ENCODE measurements around the gene NUP62. TPM values are rescaled to one million over a fixed set of nuclear protein-coding genes. Genes with fewer than 3 reads are reported as not detected.

NUP62 gene
- total and polyA plus RNA-seq, 2 experiments from 2014 or later: 55.5 to 99.4 TPM

- Histone ChIP-seq H3K9me2 (ENCODE audit: insufficient read depth) (no peaks in the 10 kb centered on the region), H3F3A (replicated peaks; ENCODE audit: low read depth) (peaks cover 14% of the 10 kb centered on the region; the same call in 1 of the 2 replicates), H3K4me2 (no peak overlapping the region), H3K27me3 (ENCODE audit: insufficient read depth) (no peaks in the 10 kb centered on the region), H3K27ac (ENCODE audit: low read depth) (no peak overlapping the region), H4K20me1 (replicated peaks; ENCODE audit: insufficient read depth) (no peaks in the 10 kb centered on the region; the same call in 1 of the 2 replicates), H2AFZ (no peak overlapping the region), H3K36me3 (ENCODE audit: insufficient read depth) (no peaks in the 10 kb centered on the region), H3K79me2 (replicated peaks; ENCODE audit: insufficient read depth) (peaks cover 24% of the 10 kb centered on the region), H3K4me1 (ENCODE audit: insufficient read depth) (peaks cover 18% of the 10 kb centered on the region; the same call in 1 of the 2 replicates), H3K4me3 (no peak overlapping the region)
- H3K4me3 Mint-ChIP-seq: no peak overlapping the region; the same call in 2 of the 3 replicates
- no peak overlapping the region for H3K27ac Mint-ChIP-seq
- TF ChIP-seq ETS1 (IDR thresholded peaks at IDR 0.05) (no peak), ZNF331 (CRISPR knock-in tag; IDR thresholded peaks at IDR 0.05; ENCODE audit: low read depth) (no peak), CREB1 (CRISPR knock-in tag; IDR thresholded peaks at IDR 0.05; ENCODE audit: low read depth) (no peak), POLR2AphosphoS5 (IDR thresholded peaks at IDR 0.05; ENCODE audit: low read depth) (no peak), REST (IDR thresholded peaks at IDR 0.05; ENCODE audit: unreplicated experiment) (no peak), JUNB (IDR thresholded peaks at IDR 0.05; ENCODE audit: unreplicated experiment) (no peak), ZNF114 (CRISPR knock-in tag; IDR thresholded peaks at IDR 0.05) (no peak), STAT1 (IDR thresholded peaks at IDR 0.05; ENCODE audit: unreplicated experiment) (no peak), EZH2phosphoT487 (IDR thresholded peaks at IDR 0.05; ENCODE audit: unreplicated experiment) (no peak), CTCF (conservative IDR thresholded peaks at IDR 0.05; ENCODE audit: low read depth in 2 of 2) (no peak), EZH2 (IDR thresholded peaks at IDR 0.05; ENCODE audit: low read depth, unreplicated experiment) (no peak), ZNF462 (CRISPR knock-in tag; IDR thresholded peaks at IDR 0.05) (no peak), NANOG (IDR thresholded peaks at IDR 0.05; ENCODE audit: borderline replicate concordance) (no peak)
- H3K4me1 Mint-ChIP-seq: peaks cover 27% of the 10 kb centered on the region
- H3K9me3 Mint-ChIP-seq: no peaks in the 10 kb centered on the region; the same call in 1 of the 3 replicates
- ATAC-seq: no peak
- H3K27me3 Mint-ChIP-seq (ENCODE audit: insufficient read depth, low read depth, poor library complexity): peaks cover 16% of the 10 kb centered on the region
- no peak for DNase-seq (ENCODE audit: low spot score)
- peaks cover 21% of the 10 kb centered on the region for H3K36me3 Mint-ChIP-seq (ENCODE audit: low read depth)
Measured at GRCh38 chr19:49873834-49874233, 55.5 kb downstream of the NUP62 start.
